Measurements from ENCODE around the gene GCNT2.
"Not testable (repeated sequence)": the region's sequence is repeated elsewhere in the genome, so short reads cannot be mapped to it uniquely, and the experiment has no call there.

Gene GCNT2

DNA sequence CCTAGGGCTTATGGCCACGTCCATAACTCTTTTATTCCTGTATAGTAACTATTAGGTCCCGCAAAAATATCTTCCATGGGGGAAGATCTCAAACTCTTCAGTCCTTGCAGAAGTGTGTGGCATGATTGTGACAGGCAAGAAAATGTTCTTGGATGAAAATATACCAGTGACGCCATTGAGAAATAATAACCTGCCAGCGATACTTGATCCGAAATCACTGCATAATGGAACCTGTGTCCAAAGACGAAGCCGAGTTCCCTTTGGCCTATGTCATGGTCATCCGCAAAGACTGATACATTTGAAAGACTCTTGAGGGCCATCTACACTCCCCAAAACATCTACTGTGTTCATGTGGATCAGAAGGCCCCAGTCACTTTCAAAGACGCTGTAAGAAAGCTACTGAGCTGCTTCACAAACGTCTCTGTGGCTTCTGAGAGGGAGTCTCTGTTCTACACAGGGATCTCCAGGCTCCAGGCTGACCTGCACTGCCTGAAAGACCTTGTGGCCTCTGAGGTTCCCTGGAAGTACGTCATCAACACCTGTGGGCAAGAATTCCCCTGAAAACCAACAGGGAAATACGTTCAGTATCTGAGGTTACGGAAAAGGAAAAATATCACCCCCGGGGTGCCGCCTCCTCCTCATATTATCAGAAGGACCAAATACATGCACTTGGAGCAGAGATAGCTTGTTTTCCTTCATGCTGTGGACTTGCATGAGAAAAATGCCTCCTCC lies 6.9 kb upstream of the GCNT2 start:
- no peak for DNase-seq (ENCODE audit: low read depth)

DNA sequence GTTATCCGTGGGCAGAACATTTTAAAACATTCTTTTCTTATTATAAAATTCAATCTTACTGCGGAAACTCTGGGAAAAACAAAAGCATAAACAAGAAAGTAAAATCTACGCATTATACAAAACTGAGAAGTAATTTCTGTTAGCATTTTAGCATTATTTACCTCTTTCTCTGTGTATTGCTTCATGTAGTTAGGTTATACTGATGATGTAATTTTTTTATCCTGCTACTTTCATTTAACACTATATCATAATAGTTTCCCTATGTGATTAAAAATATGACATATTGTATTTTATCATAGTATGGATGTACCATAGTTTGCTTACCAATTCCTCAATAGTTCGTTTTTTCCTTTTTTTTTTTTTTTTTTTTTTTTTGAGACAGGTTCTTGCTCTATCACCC lies 4.2 kb upstream of the GCNT2 start:
- DNase-seq (ENCODE audit: low read depth): no peak

DNA sequence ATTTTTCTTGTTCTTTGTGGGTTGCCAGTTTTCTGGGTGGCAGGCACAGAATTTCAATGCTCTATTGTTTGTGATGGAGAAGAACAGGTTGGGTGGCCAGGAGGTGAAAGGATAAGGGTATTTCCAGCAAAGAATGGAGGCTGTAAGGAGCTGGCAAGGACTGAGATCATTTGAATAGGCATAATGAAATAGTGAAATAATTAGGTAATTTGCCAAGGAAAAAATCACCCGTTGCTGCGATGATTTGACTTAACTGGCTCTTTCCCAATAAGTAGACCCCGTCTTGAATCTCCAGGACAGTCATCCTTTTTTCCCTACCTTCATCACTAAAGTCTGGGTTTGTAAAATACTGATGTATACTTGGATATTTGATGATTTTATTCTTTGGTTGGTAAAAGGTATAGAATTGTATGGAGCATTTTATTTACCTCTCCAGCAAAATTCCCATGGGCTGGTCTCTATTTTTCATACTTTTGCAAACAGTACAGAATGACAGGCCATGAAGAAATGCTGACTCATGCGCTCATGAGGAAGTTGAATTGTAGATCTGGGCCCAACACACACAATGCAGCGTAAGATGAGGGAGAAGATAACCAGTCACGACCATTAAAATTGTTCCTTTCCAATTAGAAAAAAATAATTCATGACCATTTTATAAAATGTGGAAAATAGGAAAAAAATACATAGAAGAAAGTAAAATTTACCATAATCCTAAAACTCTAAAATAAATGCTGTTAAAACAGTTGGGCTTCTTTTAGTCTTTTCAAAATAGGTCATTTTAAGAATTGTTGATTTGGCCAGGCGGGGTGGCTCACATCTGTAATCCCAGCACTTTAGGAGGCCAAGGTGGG lies 2.4 kb upstream of the GCNT2 start:
- DNase-seq (ENCODE audit: low read depth): no peak

DNA sequence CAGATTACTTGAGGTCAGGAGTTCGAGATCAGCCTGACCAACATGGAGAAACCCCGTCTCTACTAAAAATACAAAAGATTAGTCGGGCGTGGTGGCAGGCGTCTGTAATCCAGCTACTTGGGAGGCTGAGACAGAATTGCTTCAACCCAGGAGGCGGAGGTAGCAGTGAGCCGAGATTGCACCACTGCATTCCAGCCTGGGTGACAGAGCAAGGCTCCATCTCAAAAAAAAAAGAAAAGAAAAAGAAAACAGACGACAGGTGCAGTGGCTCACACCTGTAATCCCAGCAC lies 1.8 kb upstream of the GCNT2 start:
- DNase-seq (ENCODE audit: low read depth): not testable (repeated sequence)

DNA sequence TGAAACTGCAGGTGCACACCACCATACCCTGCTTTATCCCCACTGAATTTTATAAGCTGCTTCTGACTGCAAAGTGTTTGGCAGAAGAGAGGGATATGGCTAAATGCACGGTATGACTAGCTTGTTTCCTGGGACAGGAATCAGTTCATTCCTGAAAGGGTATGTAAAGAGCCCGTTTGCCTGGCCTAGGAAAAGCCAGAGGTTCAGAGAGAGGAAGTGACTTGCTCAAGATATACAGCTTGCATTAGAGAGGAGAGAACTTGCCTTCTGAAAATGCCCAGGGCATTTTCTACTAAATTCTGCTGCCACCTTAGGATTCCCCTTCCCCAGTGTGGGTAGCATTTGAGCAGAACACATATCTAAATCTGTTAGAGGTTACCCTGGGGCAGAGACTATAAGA lies 683 bp upstream of the GCNT2 start:
- DNase-seq (ENCODE audit: low read depth): no peak

DNA sequence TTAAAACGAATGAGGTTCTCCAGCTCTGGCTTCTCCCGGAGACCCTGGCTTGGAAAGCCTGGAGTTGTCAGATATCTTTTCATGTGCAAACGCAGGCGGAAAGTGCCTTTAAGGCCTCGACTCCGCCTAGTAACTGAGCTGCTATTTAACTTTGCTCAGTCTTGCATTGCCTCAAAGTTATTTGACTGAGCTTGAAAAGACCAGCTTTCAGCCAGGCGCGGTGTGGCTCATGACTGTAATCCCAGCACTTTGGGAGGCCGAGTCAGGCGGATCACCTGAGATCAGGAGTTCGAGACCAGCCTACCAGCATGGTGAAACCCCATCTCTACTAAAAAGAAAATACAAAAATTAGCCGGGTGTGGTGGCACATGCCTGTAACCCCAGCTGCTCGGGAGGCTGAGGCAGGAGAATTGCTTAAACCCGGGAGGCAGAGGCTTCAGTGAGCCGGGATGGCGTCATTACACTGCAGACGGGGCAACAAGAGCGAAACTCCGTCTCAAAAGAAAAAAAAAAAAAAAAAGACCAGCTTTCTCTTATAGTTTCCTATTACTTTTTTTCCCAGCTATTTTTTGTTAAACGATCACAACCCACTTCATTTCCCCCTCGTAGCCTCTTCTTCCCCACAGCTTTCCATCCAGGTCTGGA lies 1.9 kb downstream of the GCNT2 start:
- DNase-seq (ENCODE audit: low read depth): no peak

DNA sequence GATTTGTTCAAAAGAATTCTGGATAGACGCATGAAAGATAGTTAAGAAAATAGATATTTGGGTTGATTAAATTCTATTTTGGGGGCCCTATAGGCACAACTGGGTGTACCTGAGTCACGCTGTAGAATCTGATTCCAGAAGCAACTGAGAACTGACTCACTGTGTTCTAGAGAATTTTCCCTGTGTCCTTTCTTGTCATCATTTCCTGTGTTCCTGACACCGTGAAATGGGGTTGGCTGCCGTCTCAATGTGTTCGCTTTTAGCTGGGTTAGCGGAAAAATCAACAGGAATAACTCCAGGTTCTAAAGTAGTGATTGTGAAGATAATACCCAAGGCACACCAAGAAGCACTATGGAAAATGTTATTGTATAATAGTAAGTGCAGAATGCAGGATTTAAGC lies 5.0 kb downstream of the GCNT2 start:
- no peak for DNase-seq (ENCODE audit: low read depth)

DNA sequence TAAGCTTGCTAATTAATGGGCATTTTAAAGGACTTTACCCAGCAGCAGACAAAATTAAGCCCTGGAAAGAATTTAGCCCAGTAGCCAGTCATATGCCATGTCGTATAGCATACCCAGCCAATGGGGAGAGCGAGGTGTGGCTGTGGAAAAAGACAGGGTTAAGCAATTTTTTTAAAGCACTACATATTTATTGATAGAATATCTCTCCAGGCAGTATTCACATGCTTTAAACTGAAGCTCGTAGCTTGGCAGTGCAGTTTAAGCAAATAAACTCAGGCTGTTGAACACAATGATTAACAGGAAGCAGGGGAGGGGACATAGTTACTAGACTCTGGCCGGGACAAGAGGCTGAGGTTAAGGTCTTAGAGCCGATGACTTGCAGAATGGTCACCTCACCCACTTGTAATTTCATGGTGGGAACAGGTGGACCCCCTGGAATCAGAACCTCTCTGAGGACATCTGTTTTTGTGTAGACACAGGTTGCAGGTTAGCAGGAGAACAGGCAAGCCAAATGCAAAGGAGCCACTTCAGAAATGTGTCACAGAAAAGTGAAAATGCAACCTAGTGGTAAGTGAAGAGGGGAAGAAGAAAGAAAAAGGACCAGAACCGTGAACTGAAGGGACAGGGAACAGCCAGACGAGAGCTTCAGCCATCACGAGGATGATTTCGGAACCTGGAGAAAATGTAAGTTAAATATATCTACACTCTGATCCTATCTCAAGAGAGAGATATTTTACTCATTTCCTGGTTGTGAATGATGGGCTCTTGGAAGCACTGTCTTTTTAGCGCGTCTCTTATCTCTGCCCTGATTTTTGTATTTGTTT lies 7.2 kb downstream of the GCNT2 start:
- DNase-seq (ENCODE audit: low read depth): no peak

DNA sequence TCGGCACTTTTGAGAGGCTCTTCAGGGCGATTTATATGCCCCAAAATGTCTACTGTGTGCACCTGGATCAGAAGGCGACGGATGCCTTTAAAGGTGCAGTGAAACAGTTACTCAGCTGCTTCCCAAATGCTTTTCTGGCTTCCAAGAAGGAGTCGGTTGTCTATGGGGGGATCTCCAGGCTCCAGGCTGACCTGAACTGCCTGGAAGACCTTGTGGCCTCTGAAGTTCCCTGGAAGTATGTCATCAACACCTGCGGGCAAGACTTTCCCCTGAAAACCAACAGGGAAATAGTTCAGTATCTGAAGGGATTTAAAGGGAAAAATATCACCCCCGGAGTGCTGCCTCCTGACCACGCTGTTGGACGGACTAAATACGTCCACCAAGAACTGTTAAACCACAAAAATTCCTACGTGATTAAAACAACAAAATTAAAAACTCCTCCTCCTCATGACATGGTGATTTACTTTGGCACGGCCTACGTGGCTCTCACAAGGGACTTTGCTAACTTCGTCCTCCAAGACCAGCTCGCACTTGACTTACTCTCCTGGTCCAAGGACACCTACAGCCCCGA lies 8.2 kb downstream of the GCNT2 start:
- DNase-seq (ENCODE audit: low read depth): no peak

DNA sequence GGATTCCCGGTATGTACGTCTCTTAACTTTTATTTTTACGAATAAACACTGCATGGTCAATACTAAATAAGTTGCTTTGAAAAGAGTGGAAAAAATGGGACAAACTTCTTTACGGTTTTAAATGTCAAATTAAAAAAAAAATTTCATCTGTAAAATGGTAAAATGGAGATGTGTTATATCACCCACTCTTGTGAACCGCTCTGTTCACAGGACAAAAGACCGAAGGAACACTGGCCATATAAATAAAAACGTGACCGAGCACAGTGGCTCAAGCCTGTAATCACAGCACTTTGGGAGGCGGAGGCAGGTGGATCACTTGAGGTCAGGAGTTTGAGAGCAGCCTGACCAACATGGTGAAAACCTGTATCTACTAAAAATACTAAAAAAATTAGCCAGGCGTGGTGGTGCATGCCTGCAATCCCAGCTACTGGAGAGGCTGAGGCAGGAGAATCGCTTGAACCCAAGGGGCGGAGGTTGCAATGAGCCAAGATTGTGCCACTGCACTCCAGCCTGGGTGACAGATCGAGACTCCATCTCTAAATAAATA lies 8.8 kb downstream of the GCNT2 start:
- not testable (repeated sequence) for DNase-seq (ENCODE audit: low read depth)

DNA sequence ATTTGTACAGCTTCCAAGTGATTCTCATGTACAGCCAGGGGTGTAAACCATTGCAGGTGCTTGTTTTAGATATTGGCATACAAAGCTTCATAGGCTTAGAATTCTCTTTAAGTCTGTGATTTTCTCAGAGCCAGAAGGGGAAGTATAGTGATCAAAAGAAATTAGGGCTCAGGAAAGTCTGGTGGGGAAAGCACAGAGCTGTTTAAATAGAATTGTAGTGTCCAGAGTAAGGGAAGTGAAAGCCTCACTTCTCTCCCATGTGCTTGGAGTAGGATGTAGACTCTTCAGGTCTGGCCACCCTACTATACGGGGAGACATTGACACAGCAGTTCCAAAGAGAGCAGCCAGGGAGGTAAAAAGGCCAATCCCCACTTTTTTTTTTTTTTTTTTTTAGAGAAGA lies 10.4 kb downstream of the GCNT2 start:
- DNase-seq (ENCODE audit: low read depth): no peak

DNA sequence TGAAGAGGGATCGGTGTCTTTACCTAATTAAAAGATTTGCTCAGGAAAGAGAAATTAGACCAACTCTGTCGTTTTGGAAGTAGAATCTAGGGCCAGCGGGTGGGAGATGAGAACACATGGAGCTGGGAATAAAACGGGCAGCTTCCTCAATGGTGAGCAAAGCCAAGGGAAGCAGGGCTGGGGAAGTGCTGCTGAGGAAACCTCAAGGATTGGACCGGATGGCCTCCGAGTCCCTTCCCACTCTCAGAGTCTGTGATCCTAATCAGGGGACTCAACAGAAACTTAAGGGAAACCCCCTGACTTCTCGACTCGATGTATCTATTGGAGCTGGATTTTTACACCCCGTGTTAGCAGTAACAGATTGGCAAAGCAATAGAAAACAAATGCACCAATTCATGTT lies 10.8 kb downstream of the GCNT2 start:
- DNase-seq (ENCODE audit: low read depth): no peak

DNA sequence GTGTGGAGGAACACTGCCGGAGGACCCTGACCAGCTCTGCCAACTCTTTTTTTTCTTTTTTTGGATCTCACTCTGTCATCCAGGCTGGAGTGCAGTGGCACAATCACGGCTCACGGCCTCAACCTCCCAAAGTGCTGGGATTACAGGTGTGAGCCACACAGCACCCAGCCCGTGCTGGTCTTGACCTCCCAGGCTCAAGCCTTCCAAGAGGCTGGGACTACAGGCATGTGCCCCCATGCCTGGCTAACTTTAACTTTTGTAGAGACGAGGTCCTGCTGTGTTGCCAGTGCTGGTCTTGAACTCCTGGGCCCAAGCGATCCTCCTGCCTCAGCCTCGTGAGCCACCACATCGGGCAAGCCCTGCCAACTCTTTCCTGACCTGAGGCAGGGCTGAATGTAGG lies 11.2 kb downstream of the GCNT2 start:
- DNase-seq (ENCODE audit: low read depth): no peak

DNA sequence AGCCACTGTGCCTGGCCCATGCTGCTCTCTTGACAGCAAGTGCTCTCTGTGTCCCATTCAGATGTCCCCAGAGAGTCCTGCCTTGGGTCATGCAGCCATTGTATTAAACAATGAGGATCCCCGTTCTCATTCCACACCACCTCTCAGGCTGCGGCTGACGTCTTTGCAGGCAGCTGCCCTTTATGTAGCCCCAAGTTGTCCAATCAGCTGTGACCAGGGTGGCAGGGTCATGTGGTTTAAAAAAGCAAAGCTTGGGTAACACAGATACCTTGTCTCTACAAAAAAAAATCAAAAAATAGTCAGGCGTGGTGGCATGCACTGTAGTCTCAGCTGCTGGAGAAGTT lies 13.2 kb downstream of the GCNT2 start:
- no peak for DNase-seq (ENCODE audit: low read depth)

DNA sequence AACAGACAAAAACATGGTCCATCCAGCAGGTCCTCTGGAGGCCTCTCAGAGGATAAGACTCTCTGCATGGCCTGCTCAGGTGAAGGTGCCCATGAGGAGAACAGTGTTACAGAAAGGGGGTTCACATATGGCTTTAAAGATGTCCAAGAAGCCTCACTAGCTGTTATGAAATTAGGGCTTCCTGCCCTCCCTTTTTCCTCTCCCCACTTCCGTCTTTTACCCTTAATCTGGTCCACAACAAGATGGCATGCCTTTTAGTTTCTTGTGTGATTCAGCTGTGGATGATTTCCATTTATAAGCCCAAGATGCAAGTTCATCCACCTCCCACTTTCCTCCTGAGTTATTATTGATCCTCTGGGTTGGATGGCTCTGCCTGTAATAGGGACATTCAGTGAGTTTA lies 14.0 kb downstream of the GCNT2 start:
- DNase-seq (ENCODE audit: low read depth): no peak

DNA sequence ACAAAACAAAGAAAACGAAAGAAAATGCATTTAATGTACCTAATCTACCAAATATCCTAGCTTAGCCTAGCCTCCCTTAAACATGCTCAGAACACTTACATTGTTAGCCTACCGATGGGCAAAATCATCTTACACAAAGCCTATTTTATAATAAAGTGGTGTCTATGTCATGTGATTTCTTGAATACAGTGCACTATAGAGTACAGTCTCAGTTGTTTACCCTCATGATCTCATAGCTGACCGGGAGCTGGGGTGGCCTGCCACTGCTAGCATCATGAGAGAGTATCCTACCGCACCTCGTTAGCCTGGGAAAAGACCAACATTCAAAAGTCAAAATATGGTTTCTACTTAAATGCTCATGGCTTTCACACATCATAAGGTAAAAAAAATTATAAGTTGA lies 16.6 kb downstream of the GCNT2 start:
- no peak for DNase-seq (ENCODE audit: low read depth)

DNA sequence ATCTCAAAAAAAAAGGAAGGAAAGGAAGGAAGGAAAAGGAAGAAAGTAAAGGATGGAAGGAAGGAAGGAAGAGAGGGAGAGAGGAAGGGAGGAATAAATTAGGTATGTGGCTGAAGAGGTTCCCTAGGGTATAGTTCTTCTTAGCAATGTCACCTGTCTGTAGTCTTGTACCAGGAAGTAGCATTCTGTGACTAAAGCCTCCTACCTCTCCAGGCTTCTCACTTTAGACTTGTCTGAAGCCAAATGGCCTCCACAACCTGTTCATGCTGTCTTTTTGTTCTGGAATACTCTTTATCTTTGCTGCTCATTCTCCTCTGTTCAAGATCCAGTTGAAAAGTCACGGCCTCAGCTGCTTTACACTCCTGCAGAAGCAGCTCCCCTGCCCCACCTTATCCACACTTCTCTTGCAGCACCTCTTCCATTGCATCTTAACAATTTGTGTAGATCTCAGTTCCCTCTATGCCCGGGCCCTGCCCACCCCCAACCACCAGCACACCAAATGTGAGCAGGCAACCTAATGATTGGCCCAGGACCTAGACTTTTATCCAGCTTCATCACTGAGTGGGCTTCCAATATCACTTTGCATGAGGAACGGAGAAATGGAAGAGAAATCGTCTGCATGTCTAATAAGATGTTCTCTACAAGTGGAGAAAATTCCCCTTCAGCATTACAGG lies 19.1 kb downstream of the GCNT2 start:
- DNase-seq (ENCODE audit: low read depth): no peak

DNA sequence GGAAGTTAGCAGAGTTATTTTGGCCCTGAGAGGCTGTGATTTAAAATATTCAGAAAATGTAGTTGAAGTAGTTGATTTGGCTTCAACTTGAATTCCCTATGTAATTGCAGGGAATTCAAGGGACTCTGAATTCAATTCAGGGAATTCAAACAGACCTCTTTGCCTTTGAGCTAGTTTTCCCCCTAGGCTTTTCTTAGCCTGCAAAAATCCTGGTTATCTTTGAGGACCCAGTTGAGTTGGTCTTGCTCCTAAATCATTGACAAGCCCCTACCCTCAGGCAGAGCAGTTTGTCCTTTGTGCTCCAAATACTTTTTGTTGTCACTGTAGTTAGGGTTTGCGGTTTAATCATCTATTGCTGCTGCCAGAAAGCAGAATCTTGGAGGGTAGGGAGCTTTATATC lies 20.4 kb downstream of the GCNT2 start:
- no peak for DNase-seq (ENCODE audit: low read depth)

DNA sequence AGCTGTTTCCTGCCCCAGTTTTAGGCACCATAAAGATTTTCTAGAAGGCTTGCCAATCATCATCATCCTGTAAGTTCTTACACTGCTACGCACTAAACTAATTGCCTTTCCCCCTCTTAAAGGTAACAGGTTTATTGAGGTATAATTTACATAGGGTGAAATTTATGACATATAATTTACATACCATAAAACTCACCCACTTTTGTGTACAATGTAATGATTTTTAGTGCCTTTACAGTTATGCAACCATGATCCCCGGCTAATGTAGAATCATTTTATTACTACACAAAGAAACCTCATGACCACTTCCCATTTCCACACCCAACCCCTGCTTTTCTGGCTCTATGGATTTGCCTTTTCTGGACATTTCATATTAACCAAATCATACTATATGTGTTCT lies 21.1 kb downstream of the GCNT2 start:
- DNase-seq (ENCODE audit: low read depth): no peak

DNA sequence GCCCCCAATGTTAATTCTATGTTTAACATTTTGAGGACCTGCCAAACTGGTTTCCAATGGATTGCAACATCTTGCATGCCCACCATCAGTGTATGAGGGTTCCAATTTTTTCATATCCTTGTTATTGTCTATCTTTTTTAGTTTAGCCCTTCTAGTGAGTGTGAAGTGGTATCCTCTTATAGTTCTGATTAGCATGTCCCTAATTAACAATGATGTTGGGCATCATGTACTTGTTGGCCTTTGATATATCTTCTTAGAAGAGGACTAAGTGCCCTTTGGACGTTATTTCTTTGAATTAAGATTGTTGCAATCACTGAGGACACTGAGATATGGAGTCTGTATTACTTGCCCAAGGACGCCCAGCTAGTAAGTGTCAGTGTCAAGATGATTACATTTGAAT lies 22.3 kb downstream of the GCNT2 start:
- no peak for DNase-seq (ENCODE audit: low read depth)

DNA sequence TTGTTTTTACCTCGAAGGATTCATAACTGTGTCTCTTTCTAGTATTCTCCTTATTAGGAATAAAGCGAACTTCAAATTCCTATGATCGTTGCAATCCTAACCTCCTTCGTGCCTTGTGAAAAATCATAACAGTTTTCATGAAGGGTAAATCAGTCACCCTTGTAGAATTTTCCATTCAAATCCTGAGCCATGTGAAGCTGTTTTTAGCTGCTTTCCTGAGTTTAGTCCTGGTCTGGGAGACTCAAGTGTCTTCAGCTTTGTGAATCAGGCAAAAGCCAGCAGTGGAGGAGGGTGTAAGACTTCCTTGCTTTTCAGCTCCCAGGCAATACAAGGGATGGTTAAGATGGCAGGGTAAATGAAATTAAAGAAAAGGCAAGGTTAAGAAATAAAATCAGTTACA lies 24.3 kb downstream of the GCNT2 start:
- no peak for DNase-seq (ENCODE audit: low read depth)
